GM18502 (cell line): ENCODE data around the gene SWAP70.

ENCODE experiments used
- ATAC-seq: cut with Tn5 transposase; IDR thresholded peaks from one replicate; pipeline ENCODE4 v1.9.1; 2021; ENCODE audit warnings: mild to moderate bottlenecking; ENCODE audit not compliant: unreplicated experiment, poor library complexity

The SWAP70 gene

DNA sequence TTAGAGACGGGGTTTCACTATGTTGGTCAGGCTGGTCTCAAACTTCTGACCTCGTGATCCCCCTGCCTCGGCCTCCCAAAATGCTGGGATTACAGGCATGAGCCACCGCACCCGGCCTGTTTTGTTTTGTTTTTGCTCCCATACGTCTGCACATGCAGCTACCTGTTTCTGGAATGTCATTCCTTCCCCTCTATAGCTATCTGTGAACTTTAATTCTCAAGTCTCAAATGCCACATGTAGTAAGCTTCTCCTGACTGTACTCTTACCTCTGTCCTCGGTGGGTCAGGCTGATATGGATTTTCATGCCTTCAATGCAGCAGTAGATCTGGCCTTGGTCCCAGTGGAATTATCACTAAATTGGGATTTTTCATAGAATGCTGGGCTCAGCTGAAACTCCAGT, 12.4 kb upstream of the SWAP70 start:
- ATAC-seq = no peak

DNA sequence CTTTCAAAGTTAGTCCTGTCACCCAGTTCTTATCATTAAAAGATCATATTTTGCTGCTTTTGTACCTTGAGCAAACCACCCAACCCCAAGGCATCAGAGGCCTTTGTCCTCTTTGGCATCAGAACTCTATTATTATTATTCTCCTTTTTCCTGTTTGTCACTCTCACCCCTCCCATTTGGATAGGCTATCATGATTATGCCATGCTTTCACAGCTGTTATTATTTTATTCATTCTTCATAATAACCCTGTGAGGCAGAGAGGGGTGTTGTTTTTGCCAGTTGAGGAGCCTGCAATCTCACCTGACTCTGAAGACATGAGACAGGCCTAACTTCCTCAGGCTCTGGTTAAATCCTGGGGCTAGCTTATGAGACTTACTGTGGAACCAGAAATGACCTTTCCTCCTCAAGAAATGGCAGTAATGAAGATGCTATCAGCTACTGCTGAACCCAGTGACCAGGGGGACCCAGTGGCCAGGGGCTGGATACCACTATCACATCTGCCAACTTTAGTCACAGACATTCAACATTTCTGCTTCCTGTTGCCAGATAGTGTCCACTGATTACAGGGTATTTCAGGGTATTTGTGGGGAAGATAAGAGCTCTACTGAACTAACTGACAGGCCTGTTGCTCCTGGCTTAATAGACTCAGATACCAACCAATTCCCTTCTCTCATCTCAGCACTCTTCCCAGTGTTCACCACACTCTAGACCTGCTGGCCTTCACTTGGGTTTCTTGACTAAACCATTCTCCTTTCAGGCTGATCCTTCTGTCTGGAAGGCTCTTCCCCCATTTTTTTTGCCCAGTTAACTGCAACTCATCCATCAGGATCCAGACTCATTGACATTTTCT, 11.8 kb upstream of the SWAP70 start:
- no peak for ATAC-seq

DNA sequence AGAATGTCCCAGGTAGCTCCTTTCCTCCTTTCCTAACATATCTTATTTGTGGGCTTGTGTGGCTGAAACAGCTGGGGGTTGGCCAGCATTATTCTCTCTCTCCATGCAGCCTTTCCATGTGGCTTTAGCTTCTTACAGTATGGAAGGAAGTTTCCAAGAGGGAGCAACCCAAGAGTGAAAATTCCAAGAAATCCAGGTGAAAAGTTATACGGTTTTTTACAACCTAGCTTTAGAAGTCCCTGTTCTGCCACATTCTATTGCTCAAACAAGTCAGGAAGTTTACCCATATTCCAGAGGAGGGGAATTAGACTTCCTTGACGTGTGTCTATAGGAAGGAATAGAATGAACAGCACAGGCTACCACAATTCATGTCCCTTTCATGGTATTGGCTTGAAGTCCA, 10.0 kb upstream of the SWAP70 start:
- ATAC-seq = no peak

DNA sequence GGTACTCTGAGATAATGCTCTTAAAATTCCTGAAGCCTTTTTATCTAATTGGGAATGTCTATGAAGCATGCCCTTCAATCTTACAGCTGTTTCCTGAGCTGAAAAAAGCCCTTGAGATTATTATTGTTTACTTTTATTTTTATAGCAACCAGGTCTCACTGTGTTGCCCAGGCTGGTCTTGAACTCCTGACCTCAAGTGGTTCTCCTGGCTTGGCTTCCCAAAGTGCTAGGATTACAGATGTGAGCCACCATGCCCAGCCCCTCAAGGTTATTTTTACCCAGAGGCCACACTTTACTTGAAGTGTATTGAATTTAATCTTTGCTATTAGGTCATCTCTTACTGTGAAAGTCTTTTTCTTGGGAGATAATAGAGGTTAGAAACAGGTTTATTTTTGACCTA, 7.0 kb upstream of the SWAP70 start:
- no peak for ATAC-seq

DNA sequence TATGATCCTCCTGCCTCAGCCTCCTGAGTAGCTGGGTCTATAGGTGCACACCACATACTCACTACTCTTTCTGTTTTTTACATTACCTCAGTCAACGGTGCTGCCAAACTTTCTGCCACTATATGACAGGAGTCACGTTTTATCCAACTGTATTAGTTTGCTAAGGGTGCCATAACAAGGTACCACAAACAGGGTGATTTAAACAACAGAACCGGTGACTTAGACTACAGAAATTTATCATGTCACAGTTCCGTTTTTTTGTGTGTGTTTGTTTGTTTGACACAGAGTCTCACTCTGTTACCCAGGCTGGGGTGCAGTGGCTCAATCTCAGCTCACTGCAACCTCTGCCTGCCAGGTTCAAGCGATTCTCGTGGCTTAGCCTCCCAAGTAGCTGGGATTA, 6.3 kb upstream of the SWAP70 start:
- no peak for ATAC-seq

DNA sequence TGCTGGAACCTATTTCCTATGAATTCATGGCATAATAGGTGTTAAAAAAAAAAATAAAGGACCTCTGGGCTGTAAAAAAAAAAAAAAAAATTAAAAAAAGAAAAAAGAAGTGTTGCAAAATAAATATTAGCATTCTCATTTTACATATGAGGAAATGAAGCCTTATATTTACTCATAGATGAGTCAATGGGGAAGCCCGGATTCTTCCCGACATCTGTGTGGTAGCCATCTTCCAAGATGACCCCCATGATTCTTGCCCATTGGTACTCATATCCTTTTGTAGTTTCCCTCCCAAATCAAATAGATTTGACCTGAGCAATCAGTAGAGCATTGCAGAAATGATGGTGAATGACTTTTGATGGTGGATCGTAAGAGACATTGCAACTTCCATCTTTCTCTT, 3.0 kb upstream of the SWAP70 start:
- ATAC-seq = no peak

DNA sequence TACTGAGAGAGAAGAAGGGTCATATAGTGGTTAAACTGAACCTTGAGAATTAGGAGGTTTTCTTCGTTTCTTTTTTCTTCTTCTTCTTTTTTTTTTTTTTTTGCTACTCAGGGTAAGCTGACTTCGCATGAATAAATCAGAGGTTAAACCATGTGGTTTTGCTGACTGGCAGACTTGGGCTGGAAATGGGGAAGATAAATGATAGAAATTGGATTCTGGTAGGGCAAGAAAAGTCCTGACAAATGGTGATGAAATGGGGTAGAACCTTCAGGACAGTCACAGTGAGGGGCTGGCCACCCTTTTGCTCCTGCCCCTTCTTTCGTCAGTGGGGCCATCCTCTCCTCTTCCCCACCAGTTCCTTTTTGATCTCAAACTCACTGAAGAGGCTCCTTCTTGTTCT, 1.6 kb upstream of the SWAP70 start:
- no peak for ATAC-seq

DNA sequence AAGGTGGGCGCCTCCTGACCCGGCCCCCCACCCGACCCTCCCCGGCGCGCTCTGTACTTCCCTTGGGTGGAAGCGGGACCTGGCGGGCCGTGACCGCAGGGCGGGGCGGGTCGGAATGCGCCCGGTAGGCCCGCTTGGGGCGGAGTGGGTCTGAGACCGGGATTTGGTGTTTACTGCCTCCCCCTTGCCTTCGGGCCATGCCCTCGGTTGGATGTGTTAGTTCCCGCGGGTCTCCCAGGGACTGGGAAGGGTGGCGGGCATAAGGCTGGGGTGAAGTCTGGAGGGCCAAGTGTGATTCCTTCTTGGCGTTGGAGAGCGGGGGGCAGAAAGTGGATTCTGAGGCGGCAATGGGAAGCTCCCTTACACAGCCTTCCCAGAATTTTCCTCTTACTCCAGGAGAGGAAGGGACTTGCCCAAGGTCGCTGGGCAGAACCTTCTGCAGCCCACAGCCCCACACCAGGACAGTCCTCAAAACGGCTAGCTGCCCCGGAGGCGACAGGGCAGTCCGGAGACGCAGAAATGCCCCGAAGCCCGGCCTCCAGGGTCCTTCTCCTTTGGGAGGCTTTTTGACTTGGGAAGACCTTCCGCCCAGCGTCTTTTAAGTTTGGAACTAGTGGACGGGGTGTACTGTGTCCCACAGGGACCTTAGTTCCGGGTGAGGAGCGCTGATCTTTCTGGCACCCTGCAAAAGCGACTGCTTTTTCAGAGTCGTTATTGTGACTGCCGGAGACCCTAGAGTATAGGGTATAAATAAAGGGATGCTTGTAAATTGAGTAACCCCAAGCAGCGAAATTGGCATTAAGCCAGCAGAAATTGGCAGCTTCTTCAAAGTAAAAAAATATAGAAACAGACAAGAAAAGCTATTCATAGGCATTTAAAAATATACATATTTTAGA, 647 bp downstream of the SWAP70 start:
- ATAC-seq = peak; percentile 42

DNA sequence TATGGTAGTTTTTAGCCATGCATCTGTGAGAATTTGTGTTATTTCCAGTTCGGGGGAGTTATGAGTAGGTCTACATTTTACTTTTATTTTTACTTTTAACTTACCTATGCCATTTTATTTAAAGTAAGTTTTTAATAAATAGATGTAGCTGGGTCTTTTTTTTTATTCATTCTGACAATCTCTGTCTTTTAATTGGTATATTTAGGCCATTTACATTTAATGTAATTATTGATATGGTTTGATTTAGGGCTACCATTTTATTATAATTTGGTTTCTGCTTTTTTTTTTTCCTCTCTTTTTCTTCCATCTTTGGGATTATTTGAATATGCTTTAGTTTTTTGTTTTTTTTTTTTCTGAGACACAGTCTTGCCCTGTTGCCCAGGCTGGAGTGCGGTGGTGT, 1.9 kb downstream of the SWAP70 start:
- ATAC-seq = no peak

DNA sequence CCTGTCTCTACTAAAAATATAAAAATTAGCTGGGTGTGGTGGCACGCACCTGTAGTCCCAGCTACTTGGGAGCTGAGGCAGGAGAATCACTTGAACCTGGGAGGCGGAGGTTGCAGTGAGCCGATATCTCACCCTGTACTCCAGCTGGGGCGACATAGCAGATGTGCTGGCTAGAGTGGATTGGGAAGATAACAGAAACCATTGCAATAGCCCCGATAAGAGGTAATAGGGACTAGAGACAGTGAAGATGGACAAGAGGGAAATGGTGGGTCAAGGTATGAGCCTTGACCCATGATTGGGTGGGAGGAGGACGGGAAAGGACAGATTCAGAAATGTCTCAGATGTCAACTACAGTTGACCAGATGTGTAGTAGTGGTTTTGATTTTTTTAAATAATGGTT, 6.1 kb downstream of the SWAP70 start:
- no peak for ATAC-seq

DNA sequence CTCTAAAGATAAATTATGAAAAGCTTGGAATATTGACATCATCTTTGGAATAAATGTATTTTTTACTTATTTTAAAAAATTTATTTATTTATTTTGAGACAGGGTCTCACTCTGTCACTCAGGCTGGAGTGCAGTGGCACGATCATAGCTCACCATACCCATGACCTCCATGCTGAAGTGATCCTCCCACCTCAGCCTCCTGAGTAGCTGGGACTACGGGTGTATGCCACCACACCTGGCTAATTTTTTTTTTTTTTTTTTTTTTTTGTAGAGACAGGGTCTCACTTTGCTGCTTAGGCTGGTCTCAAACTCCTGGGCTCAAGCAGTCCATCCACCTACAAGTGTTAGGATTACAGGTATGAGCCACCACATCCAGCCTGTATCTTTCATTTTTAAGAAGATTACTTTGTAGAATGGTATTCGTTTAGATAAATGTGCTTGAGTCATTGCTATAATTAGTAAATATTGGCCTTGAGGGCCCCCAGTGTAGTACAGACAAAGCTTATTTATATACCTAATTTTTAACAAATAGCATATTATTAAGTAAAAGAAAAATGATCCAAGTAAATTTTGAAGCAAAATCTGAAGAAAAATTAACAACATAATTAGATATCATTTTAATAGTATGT, 8.5 kb downstream of the SWAP70 start:
- ATAC-seq = no peak

DNA sequence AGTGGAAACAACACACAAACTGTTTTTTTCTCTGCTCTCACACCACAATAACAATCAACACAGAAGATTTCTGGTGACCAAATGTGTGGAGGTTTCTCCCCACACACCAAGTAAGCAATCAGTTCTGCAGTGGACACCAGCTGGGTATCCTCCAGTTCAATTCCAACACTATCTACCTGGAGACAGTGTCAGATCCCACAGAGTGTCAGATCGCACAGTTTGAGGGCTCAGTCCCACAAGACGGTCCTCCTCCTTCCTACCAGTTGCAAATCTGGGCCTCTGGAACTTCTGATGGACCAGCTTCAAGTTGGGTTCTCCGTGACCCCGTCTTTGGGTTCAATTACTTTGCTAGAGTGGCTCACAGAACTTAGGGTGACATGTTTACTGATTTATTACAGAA, 9.0 kb downstream of the SWAP70 start:
- ATAC-seq = no peak

DNA sequence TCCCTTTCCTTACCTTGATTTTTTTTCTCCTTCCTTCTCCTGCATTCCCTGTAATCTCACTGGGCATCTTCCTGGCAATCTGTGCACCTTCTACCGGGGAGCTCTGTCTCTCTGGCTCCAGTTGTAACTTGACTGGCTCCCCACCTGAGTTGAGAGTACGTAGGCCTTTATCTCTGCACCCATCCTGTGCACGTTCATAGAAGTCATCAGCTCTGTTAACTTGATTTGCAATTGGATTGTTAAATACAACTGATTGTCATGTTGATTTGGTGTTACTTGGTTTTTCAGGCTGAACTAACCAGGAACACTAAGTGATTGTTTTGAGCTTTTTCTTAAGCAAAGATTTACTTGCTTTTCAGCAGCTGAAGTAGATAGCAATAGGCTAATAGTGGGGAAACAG, 11.8 kb downstream of the SWAP70 start:
- no peak for ATAC-seq

DNA sequence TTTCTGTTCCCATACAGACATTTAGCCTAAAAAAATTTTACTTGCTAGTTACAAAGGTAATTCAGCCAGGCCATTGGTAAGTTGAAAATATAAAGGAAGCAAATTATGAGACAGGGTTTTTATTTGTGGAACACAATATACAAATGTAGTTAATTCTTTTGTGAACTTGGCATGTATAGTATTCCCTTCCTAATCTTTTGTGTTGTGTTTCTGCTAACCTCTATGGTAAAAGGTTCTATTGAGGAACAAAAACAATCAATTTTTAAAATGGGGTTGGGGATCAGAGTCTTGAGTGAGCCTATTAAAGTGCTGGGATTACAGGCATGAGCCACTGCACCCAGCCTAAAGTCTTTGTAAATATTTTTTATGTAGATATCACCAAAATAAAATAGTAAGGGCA, 14.1 kb downstream of the SWAP70 start:
- ATAC-seq = no peak

DNA sequence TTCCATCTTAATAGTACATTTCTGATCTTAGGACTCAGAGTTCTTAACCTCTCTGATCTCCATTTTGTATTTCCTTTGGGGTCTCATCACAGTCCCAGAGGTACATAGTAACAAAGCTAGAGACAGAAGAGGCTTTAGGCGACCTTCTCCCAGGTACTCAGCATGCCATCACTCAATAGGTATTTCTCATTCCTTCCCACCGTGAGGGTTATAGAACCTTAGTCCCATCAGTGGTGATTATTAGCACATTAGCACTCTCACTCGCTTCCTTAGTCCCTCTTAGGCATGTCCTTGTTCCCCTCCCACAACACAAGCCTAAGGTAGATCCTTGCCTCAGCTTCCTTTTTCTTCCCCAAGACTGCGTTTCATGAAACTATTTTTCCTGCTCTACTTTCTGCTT, 14.7 kb downstream of the SWAP70 start:
- no peak for ATAC-seq

DNA sequence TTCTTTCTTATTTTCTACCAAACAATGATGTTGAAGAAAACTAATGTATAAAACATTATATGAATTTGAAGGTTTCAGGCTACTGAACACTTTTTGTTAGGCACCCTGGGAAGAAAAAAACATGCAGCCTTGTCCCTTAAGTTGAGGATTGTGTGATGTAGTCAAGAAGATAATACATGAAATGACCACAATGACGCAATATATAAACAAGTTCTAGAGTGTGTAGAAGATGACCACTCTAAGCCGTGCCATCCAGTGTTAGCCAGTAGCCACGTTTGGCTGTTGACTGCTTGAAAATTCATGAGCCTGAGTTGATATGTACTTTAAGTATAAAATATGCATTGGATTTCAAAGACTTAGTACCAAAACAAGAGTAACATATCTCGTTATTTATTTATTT, 16.2 kb downstream of the SWAP70 start:
- no peak for ATAC-seq

DNA sequence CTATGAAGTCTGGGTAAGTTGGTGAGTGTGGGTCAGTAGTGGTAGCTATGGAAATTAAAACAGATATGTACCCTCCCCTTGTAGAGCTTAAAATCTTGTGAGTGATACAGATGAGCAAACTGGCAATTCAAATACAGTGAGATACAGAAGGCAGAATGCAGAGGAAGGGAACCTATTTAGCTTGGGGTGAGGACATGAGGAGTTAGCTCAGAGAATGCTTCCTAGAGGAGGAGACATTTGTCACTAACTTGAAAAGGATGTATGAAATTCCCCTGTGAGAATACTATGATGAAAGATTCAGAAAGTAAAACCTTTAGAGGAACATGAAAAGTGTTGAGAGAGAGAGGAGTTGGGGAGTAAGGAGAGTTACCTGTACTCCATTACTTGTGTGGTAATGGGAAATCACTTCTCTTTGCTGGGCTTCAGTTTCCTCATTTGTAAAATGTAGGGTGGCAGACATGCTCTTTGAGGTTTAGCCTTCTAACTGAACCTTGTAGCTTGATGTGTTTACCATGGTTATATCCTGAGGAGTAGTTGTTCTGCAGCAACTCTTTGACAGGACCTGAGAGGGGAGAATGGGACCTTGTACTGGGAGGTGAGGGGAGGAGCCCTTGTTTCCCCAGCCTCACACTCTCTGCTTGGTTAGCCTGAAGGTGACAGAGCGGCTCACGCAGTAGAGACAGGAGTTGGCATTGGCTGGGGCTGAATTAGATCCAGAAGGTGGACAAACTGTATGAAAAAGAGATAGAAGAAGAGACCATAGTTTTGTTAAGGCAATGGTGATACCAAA, 17.9 kb downstream of the SWAP70 start:
- peak; percentile 55 for ATAC-seq

DNA sequence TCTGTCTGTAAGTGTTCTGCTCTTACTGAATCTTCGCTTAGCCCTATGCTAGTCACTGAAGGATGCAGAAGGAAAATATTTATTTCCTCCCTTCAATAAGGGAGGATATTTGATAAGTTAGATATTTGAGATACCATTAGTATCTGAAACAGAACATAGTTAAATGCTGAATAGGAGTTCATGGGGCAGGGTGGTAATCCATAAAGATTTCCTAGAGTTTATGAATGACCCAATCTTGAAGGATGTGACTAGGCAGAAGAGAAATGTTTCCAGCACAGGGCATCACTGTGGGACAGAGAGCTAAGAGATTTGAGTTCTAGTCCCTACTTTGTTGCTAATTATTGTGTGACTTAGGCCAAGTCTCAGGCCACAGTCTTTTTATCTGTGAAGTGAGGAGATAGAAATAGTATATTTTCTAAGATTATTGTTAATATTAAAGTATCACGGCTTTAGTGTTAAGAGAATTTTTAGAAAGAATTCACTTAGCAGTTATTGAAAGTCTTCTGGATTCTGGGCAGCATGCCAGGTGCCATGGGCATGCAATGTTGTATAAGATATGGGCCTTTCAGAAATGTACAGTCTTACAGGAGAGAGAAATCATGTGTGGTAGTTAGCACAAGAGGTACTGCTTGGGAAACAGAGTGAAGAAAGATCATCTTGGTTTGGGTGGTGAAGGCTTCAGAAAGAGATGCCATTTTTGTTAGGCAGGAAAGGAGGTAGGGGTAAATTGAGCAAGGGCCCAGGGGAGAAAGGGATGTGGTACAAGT, 24.0 kb downstream of the SWAP70 start:
- ATAC-seq = no peak

DNA sequence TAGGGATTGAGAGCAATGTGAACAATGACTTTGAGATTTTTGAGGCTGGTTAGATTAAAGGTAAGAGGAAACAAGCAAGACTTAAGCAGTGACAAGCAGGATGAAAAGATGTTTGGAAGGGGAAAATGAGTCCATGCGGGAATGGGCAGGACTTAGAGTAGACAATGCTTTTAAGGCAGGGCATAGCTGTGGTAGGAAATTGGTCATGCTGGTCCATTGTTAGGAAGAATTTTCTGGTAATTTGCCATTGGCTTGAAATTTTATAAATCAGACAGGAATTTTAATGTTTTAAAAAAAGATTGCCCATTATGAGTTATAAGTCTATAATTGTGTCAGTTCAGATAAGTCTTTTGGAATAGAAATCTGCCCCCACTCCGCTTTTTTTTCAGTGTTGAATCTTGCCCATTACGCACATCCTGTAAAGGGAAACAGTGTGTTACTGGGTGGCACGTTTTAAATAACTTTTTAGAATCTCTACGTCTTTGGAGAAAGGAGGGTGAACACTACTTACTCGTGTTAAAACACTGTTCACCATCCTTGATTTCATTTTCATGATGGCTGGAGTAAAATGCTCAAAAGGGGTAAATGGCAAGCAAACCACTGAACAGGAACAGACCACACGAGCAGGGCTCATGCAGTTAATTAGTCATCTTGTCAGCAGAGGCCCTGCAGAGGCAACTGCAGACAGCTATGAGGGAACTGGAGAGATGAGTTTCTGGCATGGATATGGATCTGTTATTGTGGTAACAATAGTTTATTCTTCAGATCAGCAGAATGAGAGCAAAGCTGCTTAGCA, 25.0 kb downstream of the SWAP70 start:
- peak; percentile 84 for ATAC-seq
